Erythroblast (primary cell): Measurements from ENCODE around the gene SHLD1.

Experiments used
- GATA1 ChIP-seq: IDR thresholded peaks from 2 replicates; pipeline ENCODE4 v1.6.1; 2011; ENCODE audit warnings: low read depth, mild to moderate bottlenecking, control low read depth, low read length, moderate library complexity
- POLR2A ChIP-seq: IDR thresholded peaks from 2 replicates; pipeline ENCODE4 v1.6.1; 2011; ENCODE audit warnings: mild to moderate bottlenecking, low read length

DNA sequence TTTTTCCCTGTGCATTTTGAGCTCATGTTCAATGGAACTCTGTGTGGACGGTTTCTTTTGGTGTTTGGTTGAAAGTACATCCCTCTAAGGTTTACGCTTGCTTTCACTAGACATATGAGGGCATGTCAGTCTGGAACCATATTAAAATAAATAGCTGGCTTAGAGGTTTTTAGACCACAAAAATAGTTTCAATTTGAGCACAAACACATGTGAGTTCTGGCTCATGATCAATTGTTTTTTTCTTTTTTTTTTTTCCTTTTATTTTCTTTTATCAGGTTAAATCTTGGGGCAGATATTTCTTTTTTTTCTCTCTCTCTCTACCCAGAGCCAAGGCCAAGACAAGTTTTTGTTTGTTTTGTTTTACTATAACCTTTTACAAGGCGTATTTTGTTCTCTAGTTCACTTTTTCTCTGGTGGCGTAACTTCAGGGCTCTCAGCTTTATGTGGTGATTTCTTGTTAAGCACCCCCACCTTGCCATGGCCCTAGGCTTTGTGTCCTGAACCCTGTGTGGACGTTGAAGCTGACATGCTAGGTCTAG is 92.9 kb downstream of the SHLD1 start:
- no peak for TF ChIP-seq POLR2A
- no peak for TF ChIP-seq GATA1
